ENCODE data around the gene KANSL1.

Gene KANSL1

GRCh38 chr17:46205975-46206374, 12.7 kb upstream of the KANSL1 start:
- TF ChIP-seq CTCF (conservative IDR thresholded peaks at IDR 0.05) (no peak), ZFX (IDR thresholded peaks at IDR 0.05) (no peak)
- H3K27ac ChIP-seq: no peak overlapping the region

DNA sequence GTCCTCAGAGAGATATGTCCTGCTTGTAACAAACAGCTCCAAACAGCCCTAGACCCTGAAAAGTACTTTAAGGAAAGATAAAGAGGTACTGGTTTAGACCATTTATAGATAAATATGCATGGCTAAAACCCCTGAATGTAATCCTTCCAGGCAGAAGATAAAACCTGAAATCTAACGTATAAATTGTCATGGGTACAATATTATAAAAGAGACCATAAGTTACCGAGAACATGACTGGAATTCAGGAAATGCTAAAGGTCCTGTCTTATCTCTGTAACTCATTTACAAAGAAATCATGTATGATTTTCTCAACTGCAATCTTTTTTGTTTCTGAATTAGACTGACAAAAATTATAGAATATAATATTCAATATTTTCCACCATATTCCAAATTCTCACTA, 9.2 kb upstream of the KANSL1 start:
- no peak overlapping the region for H3K27ac ChIP-seq
- TF ChIP-seq CTCF (conservative IDR thresholded peaks at IDR 0.05) (no peak), ZFX (IDR thresholded peaks at IDR 0.05) (no peak)

DNA sequence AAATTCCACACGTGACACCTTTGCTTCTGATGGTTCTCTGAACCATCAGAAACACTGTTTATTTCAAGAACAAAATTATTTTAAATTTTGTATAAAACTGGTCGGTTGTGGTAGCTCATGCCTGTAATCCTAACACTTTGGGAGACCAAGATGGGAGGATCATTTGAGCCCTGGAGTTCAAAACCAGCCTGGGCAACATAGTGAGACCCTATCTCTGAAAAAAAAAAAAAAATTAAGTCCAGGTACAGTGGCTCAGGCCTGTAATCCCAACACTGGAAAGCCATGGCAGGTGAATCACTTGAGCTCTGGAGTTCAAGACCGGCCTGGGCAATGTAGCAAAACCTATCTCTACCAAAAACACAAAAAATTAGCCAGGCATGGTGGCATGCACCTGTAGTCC, 8.3 kb upstream of the KANSL1 start:
- no peak overlapping the region for H3K27ac ChIP-seq
- TF ChIP-seq CTCF (conservative IDR thresholded peaks at IDR 0.05) (no peak), ZFX (IDR thresholded peaks at IDR 0.05) (no peak)

GRCh38 chr17:46200197-46200596, 7.0 kb upstream of the KANSL1 start:
- TF ChIP-seq CTCF (conservative IDR thresholded peaks at IDR 0.05) (no peak), ZFX (IDR thresholded peaks at IDR 0.05) (no peak)
- H3K27ac ChIP-seq: no peak overlapping the region

GRCh38 chr17:46199379-46199778, 6.2 kb upstream of the KANSL1 start:
- H3K27ac ChIP-seq: no peak overlapping the region

GRCh38 chr17:46198233-46198632, 5.0 kb upstream of the KANSL1 start:
- no peak for TF ChIP-seq ZFX (IDR thresholded peaks at IDR 0.05)
- no peak for TF ChIP-seq CTCF (conservative IDR thresholded peaks at IDR 0.05)
- H3K27ac ChIP-seq: no peak overlapping the region

More at GRCh38 chr17:46199379-46199778, 6.2 kb upstream of the KANSL1 start:
- TF ChIP-seq CTCF (conservative IDR thresholded peaks at IDR 0.05) (no peak), ZFX (IDR thresholded peaks at IDR 0.05) (no peak)

DNA sequence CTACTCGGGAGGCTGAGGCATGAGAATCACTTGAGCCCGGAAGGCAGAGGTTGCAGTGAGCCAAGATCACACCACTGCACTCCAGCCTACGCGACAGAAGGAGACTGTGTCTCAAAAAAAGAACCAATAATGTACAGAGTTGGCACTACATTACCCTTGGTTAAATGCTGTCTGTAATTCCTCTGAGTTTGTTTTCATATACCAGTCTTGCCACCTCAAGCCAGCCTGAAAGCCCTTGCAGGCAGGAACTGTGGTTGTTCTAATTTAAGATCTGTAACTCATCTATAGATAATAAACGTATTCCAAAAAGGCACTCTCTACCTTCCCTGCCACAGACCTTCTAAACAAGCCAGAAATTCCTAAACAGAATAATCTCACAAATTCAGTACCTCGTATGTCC, 4.3 kb upstream of the KANSL1 start:
- TF ChIP-seq CTCF (conservative IDR thresholded peaks at IDR 0.05) (no peak), ZFX (IDR thresholded peaks at IDR 0.05) (no peak)
- H3K27ac ChIP-seq: no peak overlapping the region
